Measurements from ENCODE around the gene COPZ1.
A peak's percentile ranks its signal among the peaks of the same experiment; 100 is the strongest.
"Not testable (repeated sequence)": the region's sequence is repeated elsewhere in the genome, so short reads cannot be mapped to it uniquely, and the experiment has no call there.

The COPZ1 gene

GRCh38 chr12:54324617-54325441 lies at the start of gene COPZ1:
Gene COPZ1 (plus strand): TSS chr12:54325131. CDS start chr12:54325164, 33 bp downstream.
- peak; percentile 97 for DNase-seq

DNA sequence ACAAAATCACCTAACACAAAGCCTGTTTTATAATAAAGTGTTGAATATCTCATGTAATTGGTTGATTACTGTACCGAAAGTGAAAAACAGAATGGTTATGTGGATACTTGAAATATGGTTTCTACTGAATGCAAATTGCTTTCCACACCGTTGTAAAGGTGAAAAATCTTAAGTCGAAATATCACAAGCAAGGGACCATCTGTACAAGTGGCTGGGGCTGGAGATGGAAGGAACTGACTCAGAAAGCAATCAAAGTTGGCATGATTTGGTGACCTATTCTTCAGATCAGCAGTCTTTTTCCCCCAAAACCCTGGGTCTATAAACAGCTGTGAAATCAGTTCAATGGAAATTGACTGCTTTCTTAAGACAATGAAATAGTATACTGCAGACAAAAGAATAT lies 48.6 kb upstream of the COPZ1 start:
- DNase-seq = no peak

DNA sequence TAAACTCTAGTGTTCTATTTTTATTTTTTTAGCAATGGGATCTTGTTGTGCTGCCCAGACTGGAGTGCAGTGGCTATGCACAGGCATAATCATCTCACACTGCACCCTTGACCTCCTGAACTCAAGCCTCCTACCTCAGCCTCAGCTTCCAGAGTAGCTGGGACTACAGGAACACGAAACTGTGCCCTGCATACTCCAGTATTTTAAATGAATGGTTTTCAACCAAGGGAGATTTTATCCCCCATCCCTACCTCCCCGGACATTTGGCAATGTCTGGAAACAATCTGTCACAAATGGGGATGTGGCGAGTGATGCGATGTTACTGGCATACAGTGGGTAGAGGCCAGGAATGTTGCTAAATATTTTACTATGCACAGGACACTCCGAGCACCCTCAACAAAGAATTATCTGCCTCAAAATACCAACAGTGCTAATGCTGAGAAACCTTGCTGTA lies 47.1 kb upstream of the COPZ1 start:
- no peak for DNase-seq

DNA sequence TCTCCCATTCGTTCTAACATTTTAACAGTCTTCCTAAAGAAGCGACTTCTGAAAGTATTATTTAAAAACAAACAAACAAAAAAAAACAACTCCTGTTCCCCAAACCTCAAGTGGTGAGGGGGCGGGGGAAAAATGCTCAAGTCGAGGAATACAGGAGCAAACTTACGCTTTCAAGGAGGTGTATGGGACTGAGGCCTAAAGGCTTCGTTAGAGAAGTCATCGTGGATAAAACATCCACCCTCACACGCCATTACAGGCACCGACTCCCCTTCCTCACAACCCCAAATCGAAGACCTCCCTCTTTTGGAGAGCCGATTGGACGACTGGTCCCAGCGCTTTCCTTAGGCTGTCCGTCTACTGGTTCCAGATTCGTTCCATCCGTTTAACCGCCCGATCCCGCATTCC lies 45.7 kb upstream of the COPZ1 start:
- no peak for DNase-seq

DNA sequence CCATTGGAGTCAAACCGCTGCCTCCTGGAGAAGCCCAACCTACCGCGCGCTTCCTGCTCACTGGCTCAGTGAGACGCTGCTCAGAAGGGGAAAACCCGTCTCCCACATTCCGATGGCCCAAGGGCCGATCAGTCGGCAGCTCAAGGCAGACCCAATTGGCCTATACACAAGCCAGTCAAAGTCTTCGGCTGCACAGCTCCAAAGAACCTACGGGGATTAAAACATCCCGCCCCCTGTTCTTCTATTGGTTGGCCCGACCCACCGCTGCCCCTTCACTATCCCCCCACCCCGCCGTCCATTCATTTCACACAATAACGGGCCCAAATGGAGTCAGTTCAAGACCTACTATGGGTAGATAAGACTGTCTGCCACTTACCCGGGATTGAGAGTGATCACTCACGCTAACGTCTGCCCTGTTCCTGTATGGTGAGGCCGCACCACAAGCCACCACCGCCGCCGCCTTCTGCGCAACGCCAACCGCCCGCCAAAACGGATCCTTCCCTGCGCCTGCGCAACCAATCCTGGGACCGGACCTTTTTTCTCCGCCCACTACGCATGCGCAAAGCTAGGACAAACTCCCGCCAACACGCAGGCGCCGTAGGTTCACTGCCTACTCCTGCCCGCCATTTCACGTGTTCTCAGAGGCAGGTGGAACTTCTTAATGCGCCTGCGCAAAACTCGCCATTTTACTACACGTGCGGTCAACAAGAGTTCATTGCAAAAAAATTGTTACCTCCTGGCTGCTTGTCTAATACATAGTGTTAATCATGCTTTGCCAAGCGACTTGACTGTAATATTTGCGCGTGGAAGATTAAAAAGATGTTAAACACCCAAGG lies 45.1 kb upstream of the COPZ1 start, which contains the start of gene CBX5:
CBX5 (minus strand) TSS at position 491 of the 836 bp plus-strand sequence. CDS start 22,472 bp downstream, outside the sequence.
- DNase-seq = peak; percentile 99

GRCh38 chr12:54280468-54281260 lies 44.3 kb upstream of the COPZ1 start, which contains the start of gene HNRNPA1:
Gene HNRNPA1 (plus strand): TSS chr12:54280726. CDS start chr12:54280808, 82 bp downstream.
- peak; percentile 98 for DNase-seq

GRCh38 chr12:54281261-54281638 lies 43.7 kb upstream of the COPZ1 start:
- not testable (repeated sequence) for DNase-seq

DNA sequence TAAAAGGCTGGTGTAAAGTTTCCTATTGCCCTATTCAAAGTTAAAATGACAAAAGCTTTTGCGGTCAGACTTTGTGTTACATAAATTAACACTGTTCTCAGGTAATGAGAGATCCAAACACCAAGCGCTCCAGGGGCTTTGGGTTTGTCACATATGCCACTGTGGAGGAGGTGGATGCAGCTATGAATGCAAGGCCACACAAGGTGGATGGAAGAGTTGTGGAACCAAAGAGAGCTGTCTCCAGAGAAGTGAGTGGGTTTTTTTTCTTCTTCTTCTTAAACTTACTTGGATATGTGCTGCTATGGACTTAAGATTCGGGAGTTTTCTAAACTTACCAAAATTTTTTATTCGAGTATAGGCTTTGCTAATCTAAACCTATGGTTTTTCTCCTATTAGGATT lies 43.2 kb upstream of the COPZ1 start:
- peak; percentile 37 for DNase-seq

DNA sequence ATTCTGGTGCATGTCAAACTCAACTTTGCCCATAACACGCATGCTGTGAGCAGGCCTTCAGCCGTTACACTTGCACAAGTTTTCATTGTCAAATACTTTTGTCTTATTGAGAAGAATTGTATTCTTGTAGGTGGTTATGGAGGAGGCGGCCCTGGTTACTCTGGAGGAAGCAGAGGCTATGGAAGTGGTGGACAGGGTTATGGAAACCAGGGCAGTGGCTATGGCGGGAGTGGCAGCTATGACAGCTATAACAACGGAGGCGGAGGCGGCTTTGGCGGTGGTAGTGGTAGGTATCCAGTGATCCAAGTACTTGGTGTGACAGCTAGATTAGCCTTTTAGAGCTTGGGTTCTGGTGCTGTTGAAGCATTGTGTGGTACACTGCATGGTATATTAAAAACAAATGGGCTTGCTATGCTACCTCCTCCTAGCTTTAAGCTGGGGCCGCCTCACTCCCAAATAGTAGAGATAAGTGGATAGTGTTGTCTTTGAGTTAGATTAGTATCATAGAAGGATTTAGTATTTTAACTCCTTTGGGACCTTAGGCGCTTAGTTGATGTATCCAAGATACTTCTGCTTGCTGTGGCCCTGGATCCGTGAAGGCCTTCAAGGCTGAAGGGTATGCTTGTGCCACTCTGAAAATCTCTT lies 41.9 kb upstream of the COPZ1 start:
- no peak for DNase-seq

- DNase-seq = not testable (repeated sequence)
Measured at GRCh38 chr12:54284070-54284780, 40.7 kb upstream of the COPZ1 start.

DNA sequence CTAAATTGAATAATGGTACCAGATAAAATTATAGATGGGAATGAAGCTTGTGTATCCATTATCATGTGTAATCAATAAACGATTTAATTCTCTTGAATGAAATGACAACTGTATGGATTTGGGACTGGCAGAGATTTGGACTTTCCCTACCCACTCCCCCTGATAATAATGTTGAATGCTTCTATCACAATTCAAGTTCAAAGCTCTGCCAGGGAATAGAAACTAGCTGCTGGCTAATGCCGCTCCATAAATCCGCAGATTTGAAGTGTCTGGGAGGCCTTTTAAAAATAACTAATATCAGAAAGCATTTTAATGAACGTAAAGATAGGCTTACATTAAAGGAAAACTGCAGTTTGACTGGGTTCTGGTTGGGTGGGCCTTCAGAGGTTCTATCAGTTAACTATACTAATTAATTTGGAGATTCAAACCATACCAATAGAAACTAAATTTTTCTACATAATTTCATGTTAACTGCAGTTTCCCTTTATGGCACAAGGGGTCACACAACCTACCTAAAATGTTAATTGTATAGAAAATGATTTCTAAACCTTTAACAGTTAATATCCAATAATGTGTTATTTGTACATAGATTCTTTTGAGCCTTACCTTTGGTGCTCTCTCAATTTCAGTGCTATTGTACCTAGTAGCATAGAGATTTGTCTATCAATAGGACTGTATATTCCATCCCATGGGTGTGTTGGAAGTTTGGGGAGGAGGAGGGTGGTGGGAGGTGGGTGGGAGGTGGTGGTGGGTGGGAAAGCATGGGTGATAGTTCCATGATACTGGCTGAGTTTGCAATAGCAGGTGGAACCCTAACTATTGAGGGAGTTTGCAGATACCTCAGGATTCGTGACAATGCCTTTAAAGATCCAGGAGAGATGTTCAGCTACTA lies 39.5 kb upstream of the COPZ1 start:
- DNase-seq = no peak

DNA sequence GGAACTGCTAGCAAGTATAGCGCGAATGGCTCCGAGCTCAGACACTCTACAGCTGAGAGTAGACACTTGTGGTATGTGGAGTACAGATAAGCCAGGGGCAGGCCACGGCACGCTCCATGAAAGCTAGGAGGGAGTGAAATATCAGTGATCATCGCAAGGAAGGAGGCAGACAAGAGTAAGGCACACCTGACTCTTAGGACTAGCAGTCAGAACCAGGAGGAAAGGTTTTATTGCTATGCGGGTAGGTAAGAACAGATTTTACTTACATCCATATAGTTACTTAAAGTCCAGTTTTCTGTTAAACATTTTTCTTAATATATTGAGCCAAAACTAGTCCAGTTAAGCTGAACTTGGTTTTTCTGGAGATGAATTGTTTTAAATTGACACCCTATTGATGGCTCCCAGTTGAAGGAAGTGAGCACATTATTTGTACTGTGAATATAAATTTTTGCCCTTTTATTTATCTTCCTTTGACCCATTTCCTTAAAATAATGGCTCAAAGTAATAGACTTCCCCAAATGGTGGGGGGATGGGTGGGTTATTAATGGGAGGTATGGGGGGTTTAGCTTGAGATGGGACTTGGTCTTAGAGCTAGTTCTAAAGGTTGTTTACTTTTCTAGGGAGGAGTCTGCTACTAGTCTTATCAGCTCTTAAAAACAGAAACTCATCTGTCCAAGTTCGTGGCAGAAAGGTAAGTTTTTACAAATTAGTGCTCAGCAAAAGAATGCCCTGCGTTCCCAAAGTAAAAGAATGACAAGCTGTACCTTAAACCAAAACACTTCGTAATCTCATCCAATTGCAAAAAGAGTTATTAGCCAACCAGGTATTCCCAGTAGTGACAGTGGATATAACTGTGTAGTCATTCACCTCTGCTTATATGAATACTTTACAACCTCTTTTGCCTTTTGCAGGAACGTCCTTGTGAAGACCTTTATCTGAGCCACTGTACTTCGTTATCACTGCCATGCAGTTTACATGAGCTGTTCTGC lies 38.6 kb upstream of the COPZ1 start:
- DNase-seq = no peak

DNA sequence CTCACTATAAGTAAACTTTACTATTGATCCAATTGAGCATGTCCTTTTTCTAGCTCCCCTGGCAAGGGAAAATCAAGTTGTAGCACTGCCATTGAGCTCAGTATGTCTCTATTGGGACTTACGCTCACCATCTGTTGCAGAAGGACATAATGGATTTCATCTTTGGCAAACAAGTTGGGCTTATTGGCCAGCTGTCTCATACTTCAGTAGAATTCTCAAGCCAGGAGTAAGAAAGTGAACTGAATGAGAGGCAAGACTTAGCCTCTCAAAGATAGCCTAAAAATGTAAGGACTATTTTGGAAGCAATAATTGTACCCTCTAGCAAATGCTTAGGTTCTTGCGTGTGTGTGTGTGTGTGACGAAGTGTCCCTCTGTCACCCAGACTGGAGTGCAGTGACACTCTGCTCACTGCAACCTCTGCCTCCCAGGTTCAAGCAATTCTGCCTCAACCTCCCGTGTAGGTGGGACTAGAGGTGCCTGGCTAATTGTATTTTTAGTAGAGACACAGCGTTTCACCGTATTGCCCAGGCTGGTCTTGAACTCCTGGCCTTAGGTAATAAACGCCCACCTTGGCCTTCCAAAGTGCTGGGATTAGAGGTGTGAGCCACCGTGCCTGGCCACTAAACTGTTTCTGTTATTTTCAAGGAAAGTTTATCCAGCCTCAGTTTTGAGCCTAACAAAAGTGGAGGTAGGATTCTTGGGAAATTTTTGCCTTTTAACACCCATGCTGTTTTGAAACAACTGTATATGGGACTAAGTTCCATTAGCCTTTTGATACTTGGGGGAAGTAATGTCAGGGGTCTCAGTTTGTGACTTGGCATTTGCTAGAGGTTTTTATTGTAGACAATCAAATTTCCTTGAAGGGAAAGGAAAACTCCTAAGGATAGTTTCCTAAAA lies 37.4 kb upstream of the COPZ1 start:
- no peak for DNase-seq

DNA sequence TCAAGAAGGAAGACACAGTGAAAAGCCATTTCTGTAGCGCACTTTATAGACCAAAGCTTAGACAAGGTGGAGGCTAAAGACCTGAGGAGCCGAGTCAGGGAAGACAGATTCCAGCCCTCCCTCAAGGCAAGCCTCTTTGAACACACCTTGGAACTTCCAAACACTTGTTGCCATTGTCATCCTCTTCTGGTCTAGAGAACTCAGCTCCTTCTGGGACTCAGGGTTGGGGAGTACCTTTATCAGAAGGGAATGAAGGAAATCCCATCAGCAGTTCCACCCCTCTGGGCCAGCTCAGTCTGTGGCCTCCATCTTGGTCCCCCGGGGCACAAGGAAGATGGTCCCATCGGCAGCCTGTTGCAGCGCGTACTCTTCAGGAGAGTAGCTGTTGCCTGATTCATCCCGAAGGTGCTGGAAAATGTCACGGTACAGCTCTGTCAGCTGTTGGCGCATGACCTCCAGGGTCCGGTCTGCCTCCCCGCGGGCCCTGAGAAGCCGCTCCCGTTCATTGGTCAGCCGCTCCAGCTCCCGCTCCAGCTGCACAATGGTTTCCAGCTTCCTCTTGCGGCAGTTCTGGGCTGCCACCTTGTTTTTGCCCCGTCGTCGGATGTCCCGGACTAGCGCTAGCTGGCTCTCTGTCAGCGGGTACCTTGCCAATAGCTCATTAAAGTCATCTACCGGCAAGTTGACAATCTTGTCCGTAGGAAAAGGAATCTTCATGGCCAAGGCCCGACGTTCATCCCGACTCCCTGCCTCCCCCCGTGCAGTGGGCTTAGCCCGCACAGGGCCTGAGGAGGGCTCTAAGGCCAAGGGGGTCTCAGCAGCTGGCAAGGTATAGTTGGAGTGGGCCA lies 32.6 kb upstream of the COPZ1 start:
- DNase-seq = no peak

GRCh38 chr12:54292931-54293241 lies 32.0 kb upstream of the COPZ1 start:
- no peak for DNase-seq

- no peak for DNase-seq
Measured at GRCh38 chr12:54294152-54294952, 30.6 kb upstream of the COPZ1 start.
